PC-9 (cell line): Measurements from ENCODE around the gene FAM241A. TPM values are rescaled to one million over a fixed set of nuclear protein-coding genes. Genes with fewer than 3 reads are reported as not detected.

ENCODE experiments used
- BruUV-seq: library from RNA; stranded (reverse); fragments of 400-500 nt; replicated peaks from 2 replicates; lab custom pipeline; 2021; lab: Mats Ljungman, UMichigan
- CTCF ChIA-PET: fragments of 300-600 bp; sonication (Branson Sonifier 250); formaldehyde crosslinking; loops from one replicate; lab custom pipeline; 2022; ENCODE audit warnings: antibody characterized with exemption; lab: Charles Lee
- POLR2A ChIA-PET: fragments of 300-600 bp; sonication (Branson Sonifier 250); formaldehyde crosslinking; loops from one replicate; lab custom pipeline; 2022; ENCODE audit warnings: antibody characterized with exemption; ENCODE audit not compliant: unreplicated experiment; lab: Charles Lee
- DNase-seq, 2 experiments: peaks; one replicate each; pipeline versions ENCODE4 v3.0.0 to v3.0.0-alpha.2; 2015 to 2022; ENCODE audit warnings: mixed read lengths in 1 of 2
- H2AFZ ChIP-seq: fragments of 200-600 bp; sonication (generic); 2 replicates; pipeline ENCODE4 v1.8.1; 2017; ENCODE audit warnings: antibody characterized with exemption
- H3F3A ChIP-seq: fragments of 200-600 bp; sonication (generic); 2 replicates; pipeline ENCODE4 v1.8.1; 2017; ENCODE audit warnings: antibody characterized with exemption, mild to moderate bottlenecking, low read depth; ENCODE audit not compliant: insufficient read depth
- H3K27ac ChIP-seq: fragments of 200-600 bp; sonication (generic); 2 replicates; pipeline ENCODE4 v1.6.1; 2016; ENCODE audit warnings: mixed run types
- H3K27me3 ChIP-seq: fragments of 200-600 bp; sonication (generic); 2 replicates; pipeline ENCODE4 v1.6.1; 2016; ENCODE audit warnings: low read depth, mixed run types; ENCODE audit not compliant: insufficient read depth
- H3K36me3 ChIP-seq: fragments of 200-600 bp; sonication (generic); 2 replicates; pipeline ENCODE4 v1.6.1; 2016; ENCODE audit warnings: low read depth, mixed run types
- H3K4me1 ChIP-seq: fragments of 200-600 bp; sonication (generic); replicated peaks from 2 replicates; pipeline ENCODE4 v1.6.1; 2016; ENCODE audit warnings: mixed run types; ENCODE audit not compliant: insufficient read depth
- H3K4me2 ChIP-seq: fragments of 200-600 bp; sonication (generic); 2 replicates; pipeline ENCODE4 v1.6.1; 2017; ENCODE audit warnings: mixed run types
- H3K4me3 ChIP-seq: fragments of 200-600 bp; sonication (generic); 2 replicates; pipeline ENCODE4 v1.6.1; 2016; ENCODE audit warnings: mixed run types
- H3K79me2 ChIP-seq: fragments of 200-600 bp; sonication (generic); 2 replicates; pipeline ENCODE4 v1.6.1; 2017; ENCODE audit warnings: low read depth, mixed run types
- H3K9me2 ChIP-seq: fragments of 200-600 bp; sonication (generic); 2 replicates; pipeline ENCODE4 v1.8.1; 2017; ENCODE audit warnings: mild to moderate bottlenecking; ENCODE audit not compliant: insufficient read depth
- H3K9me3 ChIP-seq: fragments of 200-600 bp; sonication (generic); 2 replicates; pipeline ENCODE4 v1.8.1; 2016; ENCODE audit warnings: low read depth; ENCODE audit not compliant: insufficient read depth
- H4K20me1 ChIP-seq: fragments of 200-600 bp; sonication (generic); 2 replicates; pipeline ENCODE4 v1.8.1; 2017; ENCODE audit not compliant: insufficient read depth
- EZH2 ChIP-seq: fragments of 200-600 bp; sonication (generic); IDR thresholded peaks from 2 replicates; pipeline ENCODE4 v1.8.0; 2017; ENCODE audit warnings: antibody characterized with exemption, low read depth
- intact Hi-C: fragments of 100-400 bp; cut with micrococcal nuclease; formaldehyde crosslinking; loops from one replicate; pipeline ENCODE4 v1.10.0; 2022; ENCODE audit not compliant: unreplicated experiment
- total RNA-seq: library from RNA; stranded (reverse); gene quantifications from 2 replicates; pipeline ENCODE4 v1.2.3, GENCODE V29; 2021
- TF ChIP-seq, protein P1 (sequence below): fragments of 200-600 bp; sonication (generic); conservative IDR thresholded peaks from 2 replicates; pipeline ENCODE4 v1.6.1; 2017; ENCODE audit warnings: mixed run types, antibody characterized with exemption, mild to moderate bottlenecking, moderate library complexity

The FAM241A gene
- total RNA-seq, 1 experiment from 2014 or later, result 1.4 TPM

- no peak for TF ChIP-seq EZH2
- TF ChIP-seq, protein P1, sequence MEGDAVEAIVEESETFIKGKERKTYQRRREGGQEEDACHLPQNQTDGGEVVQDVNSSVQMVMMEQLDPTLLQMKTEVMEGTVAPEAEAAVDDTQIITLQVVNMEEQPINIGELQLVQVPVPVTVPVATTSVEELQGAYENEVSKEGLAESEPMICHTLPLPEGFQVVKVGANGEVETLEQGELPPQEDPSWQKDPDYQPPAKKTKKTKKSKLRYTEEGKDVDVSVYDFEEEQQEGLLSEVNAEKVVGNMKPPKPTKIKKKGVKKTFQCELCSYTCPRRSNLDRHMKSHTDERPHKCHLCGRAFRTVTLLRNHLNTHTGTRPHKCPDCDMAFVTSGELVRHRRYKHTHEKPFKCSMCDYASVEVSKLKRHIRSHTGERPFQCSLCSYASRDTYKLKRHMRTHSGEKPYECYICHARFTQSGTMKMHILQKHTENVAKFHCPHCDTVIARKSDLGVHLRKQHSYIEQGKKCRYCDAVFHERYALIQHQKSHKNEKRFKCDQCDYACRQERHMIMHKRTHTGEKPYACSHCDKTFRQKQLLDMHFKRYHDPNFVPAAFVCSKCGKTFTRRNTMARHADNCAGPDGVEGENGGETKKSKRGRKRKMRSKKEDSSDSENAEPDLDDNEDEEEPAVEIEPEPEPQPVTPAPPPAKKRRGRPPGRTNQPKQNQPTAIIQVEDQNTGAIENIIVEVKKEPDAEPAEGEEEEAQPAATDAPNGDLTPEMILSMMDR, result peak; percentile 87
- Histone ChIP-seq H3K4me1 (peaks cover 5% of the 10 kb centered on the region; the same call in 1 of the 2 replicates), H3K9me3 (no peaks in the 10 kb centered on the region), H3K27ac (no peak overlapping the region), H3K9me2 (no peaks in the 10 kb centered on the region; the same call in 1 of the 2 replicates), H3K36me3 (no peaks in the 10 kb centered on the region), H3K27me3 (no peaks in the 10 kb centered on the region), H4K20me1 (no peaks in the 10 kb centered on the region), H3F3A (no peaks in the 10 kb centered on the region), H3K4me2 (peak overlapping the region; percentile 11; the same call in 1 of the 2 replicates), H3K4me3 (no peak overlapping the region), H3K79me2 (no peaks in the 10 kb centered on the region), H2AFZ (peak overlapping the region; percentile 59; the same call in 1 of the 2 replicates)
- CTCF ChIA-PET, result interaction anchor here (0.7 to 1.5 kb wide), 6 partner anchors 16 to 134 kb away, joined by 3 to 5 read pairs (median 4); no protein-coding TSS in a partner anchor
- POLR2A ChIA-PET, result interaction anchor here (0.7 kb wide), 1 partner anchor 87 kb away, joined by 3 read pairs; no protein-coding TSS in a partner anchor
- DNase-seq, result peak in 1 of 2 experiments; percentile 63
- no TSS peak for BruUV-seq
- intact Hi-C loops, result loop anchor here (1.0 to 10.0 kb wide), 5 partner anchors 90 to 655 kb away; no protein-coding TSS in a partner anchor
These were observed 45.5 kb upstream of the FAM241A start for GRCh38 chr4:112099701-112100297.

DNA sequence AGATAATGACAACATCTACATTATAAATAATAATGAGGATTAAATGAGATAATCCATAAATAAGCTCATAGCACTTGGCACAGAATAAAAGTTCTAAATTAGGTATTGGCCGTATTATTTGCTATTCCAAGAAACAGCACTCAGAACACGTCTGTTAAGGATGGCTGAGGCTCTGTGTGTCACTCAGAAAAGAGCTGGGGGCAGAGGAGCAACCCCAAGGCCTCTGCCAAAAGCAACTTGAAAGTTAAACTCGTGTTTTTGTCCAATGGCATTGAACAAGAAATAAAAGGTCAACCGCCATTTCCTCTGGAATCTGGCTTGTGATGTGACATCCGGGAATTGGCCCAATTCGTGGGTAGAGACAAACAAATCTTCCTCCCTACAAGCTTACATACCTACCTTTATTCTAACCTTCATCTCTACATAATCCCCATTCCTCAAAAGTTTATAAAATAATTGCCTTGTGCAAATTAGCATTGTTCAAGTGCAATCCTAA is 42.3 kb upstream of the FAM241A start:
- Histone ChIP-seq H3K36me3 (no peaks in the 10 kb centered on the region), H3K4me3 (no peak overlapping the region), H3K9me2 (no peaks in the 10 kb centered on the region; the same call in 1 of the 2 replicates), H3K79me2 (no peaks in the 10 kb centered on the region), H3K4me1 (peaks cover 5% of the 10 kb centered on the region; the same call in 1 of the 2 replicates), H3K4me2 (no peak overlapping the region), H3K27ac (no peak overlapping the region), H4K20me1 (no peaks in the 10 kb centered on the region), H3F3A (no peaks in the 10 kb centered on the region), H3K27me3 (no peaks in the 10 kb centered on the region), H3K9me3 (no peaks in the 10 kb centered on the region), H2AFZ (no peak overlapping the region)
- intact Hi-C loops, result loop anchor here (10.0 kb wide), 2 partner anchors 222 to 652 kb away; no protein-coding TSS in a partner anchor
- DNase-seq, result no peak
- no TSS peak for BruUV-seq
- ChIA-PET CTCF (interaction anchor here (0.6 kb wide), 1 partner anchor 50 kb away, joined by 3 read pairs; no protein-coding TSS in a partner anchor), POLR2A (no interaction called here)
- no peak for TF ChIP-seq EZH2
- TF ChIP-seq, protein P1, result no peak

DNA sequence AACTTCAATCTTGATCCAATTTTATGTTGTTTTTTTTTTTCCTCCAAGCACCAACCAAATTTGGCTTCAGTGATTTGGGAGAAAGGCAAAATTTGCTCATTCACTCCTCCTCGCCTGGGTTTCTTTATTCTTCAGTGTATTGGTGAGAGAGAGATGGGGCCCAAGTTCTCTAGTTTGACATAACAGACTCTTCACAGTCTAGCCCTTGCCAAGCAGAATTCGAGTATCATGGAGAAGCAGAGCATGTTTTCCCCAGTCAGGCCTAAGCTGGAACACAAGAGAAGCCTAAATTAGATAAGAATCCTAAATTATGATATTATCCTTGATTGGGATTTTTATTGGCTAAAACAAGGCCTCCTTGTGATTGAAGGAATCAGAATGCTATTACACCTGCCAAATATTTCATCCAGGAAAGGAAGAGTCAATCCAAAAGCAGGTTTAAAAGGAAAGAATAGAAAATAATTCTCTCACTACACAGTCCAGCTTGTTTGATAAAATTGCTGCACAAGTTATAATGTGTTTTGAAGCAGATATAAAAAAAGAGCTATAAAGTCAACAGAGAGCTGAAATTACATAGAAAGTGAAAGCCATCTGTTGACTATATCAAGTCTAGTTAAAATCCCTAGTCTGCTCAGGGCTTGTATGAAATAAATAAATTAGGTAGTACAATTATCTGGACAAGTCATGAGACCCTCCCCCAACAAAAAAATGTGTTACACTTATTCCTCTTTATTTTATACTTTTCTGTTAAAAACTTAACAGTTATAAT is 39.9 kb upstream of the FAM241A start:
- no peaks in the 10 kb centered on the region for H3K27me3 ChIP-seq
- H3K4me1 ChIP-seq, result peaks cover 14% of the 10 kb centered on the region
- H3F3A ChIP-seq, result peaks cover 11% of the 10 kb centered on the region; the same call in 1 of the 2 replicates
- CTCF ChIA-PET, result no interaction called here
- H3K79me2 ChIP-seq, result no peaks in the 10 kb centered on the region
- no peaks in the 10 kb centered on the region for H4K20me1 ChIP-seq
- DNase-seq, result no peak
- no peak overlapping the region for H3K4me3 ChIP-seq
- intact Hi-C loops, result loop anchor here (10.0 kb wide), 2 partner anchors 219 to 649 kb away; no protein-coding TSS in a partner anchor
- H3K27ac ChIP-seq, result no peak overlapping the region
- no peaks in the 10 kb centered on the region for H3K9me3 ChIP-seq
- H3K9me2 ChIP-seq, result no peaks in the 10 kb centered on the region; the same call in 1 of the 2 replicates
- peak overlapping the region; percentile 49; the same call in 1 of the 2 replicates for H2AFZ ChIP-seq
- no peak overlapping the region for H3K4me2 ChIP-seq
- H3K36me3 ChIP-seq, result no peaks in the 10 kb centered on the region
- no peak for TF ChIP-seq EZH2
- TF ChIP-seq, protein P1, result no peak
- POLR2A ChIA-PET, result no interaction called here
- BruUV-seq, result no TSS peak
